ENCODE measurements around the gene GFRA4.

GFRA4 gene

GRCh38 chr20:3677733-3678132 lies 14.5 kb upstream of the GFRA4 start:
- Mint-ChIP-seq H3K36me3 (ENCODE audit: insufficient read depth) (peaks cover 3% of the 10 kb centered on the region), H3K4me1 (peaks cover 7% of the 10 kb centered on the region), H3K4me3 (no peak overlapping the region), H3K27me3 (peaks cover 85% of the 10 kb centered on the region), H3K27ac (ENCODE audit: low read depth) (no peak overlapping the region), H3K9me3 (no peaks in the 10 kb centered on the region)
- ATAC-seq (replicated peaks; ENCODE audit: extremely low read depth, poor library complexity, severe bottlenecking), result no peak
- no peak for DNase-seq (ENCODE audit: low spot score in 2 of 2)

GRCh38 chr20:3674995-3675900 lies 12.0 kb upstream of the GFRA4 start:
- DNase-seq (ENCODE audit: low spot score in 2 of 2) (no peak), ATAC-seq (replicated peaks; ENCODE audit: extremely low read depth, poor library complexity, severe bottlenecking) (no peak)
- Mint-ChIP-seq H3K27me3 (peaks cover 94% of the 10 kb centered on the region), H3K36me3 (ENCODE audit: insufficient read depth) (peaks cover 1% of the 10 kb centered on the region), H3K9me3 (no peaks in the 10 kb centered on the region), H3K27ac (ENCODE audit: low read depth) (no peak overlapping the region), H3K4me3 (no peak overlapping the region), H3K4me1 (peaks cover 11% of the 10 kb centered on the region)

GRCh38 chr20:3674447-3674846 lies 11.2 kb upstream of the GFRA4 start:
- no peak overlapping the region for H3K4me3 Mint-ChIP-seq
- H3K36me3 Mint-ChIP-seq (ENCODE audit: insufficient read depth), result no peaks in the 10 kb centered on the region
- DNase-seq (ENCODE audit: low spot score in 2 of 2), result no peak

GRCh38 chr20:3673221-3674070 lies 10.2 kb upstream of the GFRA4 start:
- DNase-seq (ENCODE audit: low spot score in 2 of 2) (no peak), ATAC-seq (replicated peaks; ENCODE audit: extremely low read depth, poor library complexity, severe bottlenecking) (no peak)
- H3K27ac Mint-ChIP-seq (ENCODE audit: low read depth), result no peak overlapping the region
- peaks cover 94% of the 10 kb centered on the region for H3K27me3 Mint-ChIP-seq
- H3K9me3 Mint-ChIP-seq, result no peaks in the 10 kb centered on the region
- no peak overlapping the region for H3K4me3 Mint-ChIP-seq
- H3K4me1 Mint-ChIP-seq, result peaks cover 17% of the 10 kb centered on the region
- no peaks in the 10 kb centered on the region for H3K36me3 Mint-ChIP-seq (ENCODE audit: insufficient read depth)

More at GRCh38 chr20:3674447-3674846, 11.2 kb upstream of the GFRA4 start:
- Mint-ChIP-seq H3K4me1 (peaks cover 17% of the 10 kb centered on the region), H3K9me3 (no peaks in the 10 kb centered on the region), H3K27me3 (peaks cover 94% of the 10 kb centered on the region), H3K27ac (ENCODE audit: low read depth) (no peak overlapping the region)
- no peak for ATAC-seq (replicated peaks; ENCODE audit: extremely low read depth, poor library complexity, severe bottlenecking)

- ATAC-seq (replicated peaks; ENCODE audit: extremely low read depth, poor library complexity, severe bottlenecking) (no peak), DNase-seq (ENCODE audit: low spot score in 2 of 2) (no peak)
- no peaks in the 10 kb centered on the region for H3K9me3 Mint-ChIP-seq
- H3K36me3 Mint-ChIP-seq (ENCODE audit: insufficient read depth), result no peaks in the 10 kb centered on the region
- H3K4me3 Mint-ChIP-seq, result no peak overlapping the region
- peaks cover 17% of the 10 kb centered on the region for H3K4me1 Mint-ChIP-seq
- no peak overlapping the region for H3K27ac Mint-ChIP-seq (ENCODE audit: low read depth)
- H3K27me3 Mint-ChIP-seq, result peaks cover 94% of the 10 kb centered on the region
Observed at GRCh38 chr20:3672547-3673171, 9.5 kb upstream of the GFRA4 start.

GRCh38 chr20:3671986-3672546 lies 8.9 kb upstream of the GFRA4 start:
- no peaks in the 10 kb centered on the region for H3K36me3 Mint-ChIP-seq (ENCODE audit: insufficient read depth)
- H3K9me3 Mint-ChIP-seq, result no peaks in the 10 kb centered on the region
- no peak overlapping the region for H3K27ac Mint-ChIP-seq (ENCODE audit: low read depth)
- peaks cover 22% of the 10 kb centered on the region for H3K4me1 Mint-ChIP-seq
- H3K4me3 Mint-ChIP-seq, result no peak overlapping the region
- DNase-seq (ENCODE audit: low spot score in 2 of 2), result no peak
- ATAC-seq (replicated peaks; ENCODE audit: extremely low read depth, poor library complexity, severe bottlenecking), result no peak
- H3K27me3 Mint-ChIP-seq, result peaks cover 89% of the 10 kb centered on the region

GRCh38 chr20:3670945-3671344 lies 7.7 kb upstream of the GFRA4 start:
- Mint-ChIP-seq H3K27me3 (peaks cover 78% of the 10 kb centered on the region), H3K4me3 (no peak overlapping the region), H3K27ac (ENCODE audit: low read depth) (no peak overlapping the region), H3K9me3 (no peaks in the 10 kb centered on the region), H3K36me3 (ENCODE audit: insufficient read depth) (peaks cover under 1% of the 10 kb centered on the region), H3K4me1 (peaks cover 25% of the 10 kb centered on the region)
- no peak for ATAC-seq (replicated peaks; ENCODE audit: extremely low read depth, poor library complexity, severe bottlenecking)
- no peak for DNase-seq (ENCODE audit: low spot score in 2 of 2)

GRCh38 chr20:3670511-3670910 lies 7.3 kb upstream of the GFRA4 start:
- DNase-seq (ENCODE audit: low spot score in 2 of 2) (no peak), ATAC-seq (replicated peaks; ENCODE audit: extremely low read depth, poor library complexity, severe bottlenecking) (no peak)
- no peak overlapping the region for H3K4me3 Mint-ChIP-seq
- H3K9me3 Mint-ChIP-seq, result no peaks in the 10 kb centered on the region
- H3K4me1 Mint-ChIP-seq, result peaks cover 29% of the 10 kb centered on the region
- peaks cover 74% of the 10 kb centered on the region for H3K27me3 Mint-ChIP-seq
- no peak overlapping the region for H3K27ac Mint-ChIP-seq (ENCODE audit: low read depth)
- H3K36me3 Mint-ChIP-seq (ENCODE audit: insufficient read depth), result peaks cover 2% of the 10 kb centered on the region

GRCh38 chr20:3669710-3670367 lies 6.6 kb upstream of the GFRA4 start:
- peaks cover 67% of the 10 kb centered on the region for H3K27me3 Mint-ChIP-seq
- DNase-seq (ENCODE audit: low spot score in 2 of 2) (no peak), ATAC-seq (replicated peaks; ENCODE audit: extremely low read depth, poor library complexity, severe bottlenecking) (no peak)
- H3K4me1 Mint-ChIP-seq, result peaks cover 29% of the 10 kb centered on the region
- peaks cover 4% of the 10 kb centered on the region for H3K36me3 Mint-ChIP-seq (ENCODE audit: insufficient read depth)
- no peaks in the 10 kb centered on the region for H3K9me3 Mint-ChIP-seq
- no peak overlapping the region for H3K4me3 Mint-ChIP-seq
- no peak overlapping the region for H3K27ac Mint-ChIP-seq (ENCODE audit: low read depth)

GRCh38 chr20:3667434-3668037 lies 4.3 kb upstream of the GFRA4 start:
- Mint-ChIP-seq H3K9me3 (no peaks in the 10 kb centered on the region), H3K36me3 (ENCODE audit: insufficient read depth) (peaks cover 4% of the 10 kb centered on the region), H3K4me1 (peaks cover 29% of the 10 kb centered on the region), H3K27me3 (peaks cover 58% of the 10 kb centered on the region), H3K4me3 (no peak overlapping the region), H3K27ac (ENCODE audit: low read depth) (no peak overlapping the region)
- DNase-seq (ENCODE audit: low spot score in 2 of 2), result no peak
- no peak for ATAC-seq (replicated peaks; ENCODE audit: extremely low read depth, poor library complexity, severe bottlenecking)

- DNase-seq (ENCODE audit: low spot score in 2 of 2) (no peak), ATAC-seq (replicated peaks; ENCODE audit: extremely low read depth, poor library complexity, severe bottlenecking) (no peak)
- Mint-ChIP-seq H3K27me3 (peaks cover 48% of the 10 kb centered on the region), H3K27ac (ENCODE audit: low read depth) (no peak overlapping the region), H3K9me3 (no peaks in the 10 kb centered on the region), H3K4me1 (peaks cover 28% of the 10 kb centered on the region), H3K36me3 (ENCODE audit: insufficient read depth) (peaks cover 4% of the 10 kb centered on the region), H3K4me3 (no peak overlapping the region)
Observed at GRCh38 chr20:3663858-3664257, 659 bp upstream of the GFRA4 start.
